Skeletal muscle tissue (tissue), 4 donors: ENCODE results near the gene ZNF630. TPM values are rescaled to one million over a fixed set of nuclear protein-coding genes. Genes with fewer than 3 reads are reported as not detected.
A peak's percentile ranks its signal among the peaks of the same experiment; 100 is the strongest.
"Not testable (repeated sequence)": the region's sequence is repeated elsewhere in the genome, so short reads cannot be mapped to it uniquely, and the experiment has no call there.

Source experiments
- H3K27ac ChIP-seq: one replicate; pipeline ENCODE4 v1.7.0; 2013; ENCODE audit warnings: mild to moderate bottlenecking, low read depth, low read length, inconsistent platforms
- H3K27me3 ChIP-seq, 3 donors: one replicate each; pipeline ENCODE4 v1.7.0; 2013; ENCODE audit warnings: low read length in 3 of 3; ENCODE audit not compliant: control insufficient read depth in 3 of 3, insufficient read depth in 3 of 3
- H3K36me3 ChIP-seq, 3 donors: one replicate each; pipeline ENCODE4 v1.7.0; 2013; ENCODE audit warnings: low read length in 3 of 3; ENCODE audit not compliant: control insufficient read depth in 3 of 3, insufficient read depth in 3 of 3
- H3K4me1 ChIP-seq, 3 donors: one replicate each; pipeline ENCODE4 v1.7.0; 2013; ENCODE audit warnings: low read length in 3 of 3, mild to moderate bottlenecking in 3 of 3; ENCODE audit not compliant: control insufficient read depth in 3 of 3, insufficient read depth in 3 of 3
- H3K4me3 ChIP-seq, 3 donors: one replicate each; pipeline ENCODE4 v1.7.0; 2013; ENCODE audit warnings: low read length in 3 of 3
- H3K9ac ChIP-seq, 3 donors: one replicate each; pipeline ENCODE4 v1.7.0; 2013; ENCODE audit warnings: low read length in 3 of 3, mild to moderate bottlenecking in 3 of 3, moderate library complexity in 2 of 3, low read depth in 1 of 3
- H3K9me3 ChIP-seq, 3 donors: one replicate each; pipeline ENCODE4 v1.7.0; 2013; ENCODE audit warnings: low read length in 3 of 3; ENCODE audit not compliant: control insufficient read depth in 3 of 3
- total RNA-seq: library from RNA; depleted of rRNA; stranded (reverse); fragments of >200 nt; gene quantifications from one replicate; pipeline ENCODE4 v1.2.3, GENCODE V29; 2014
- donor health status: Osteomylitis.

Gene ZNF630
- total RNA-seq, 1 donor from 2014 or later = 2.1 TPM

DNA sequence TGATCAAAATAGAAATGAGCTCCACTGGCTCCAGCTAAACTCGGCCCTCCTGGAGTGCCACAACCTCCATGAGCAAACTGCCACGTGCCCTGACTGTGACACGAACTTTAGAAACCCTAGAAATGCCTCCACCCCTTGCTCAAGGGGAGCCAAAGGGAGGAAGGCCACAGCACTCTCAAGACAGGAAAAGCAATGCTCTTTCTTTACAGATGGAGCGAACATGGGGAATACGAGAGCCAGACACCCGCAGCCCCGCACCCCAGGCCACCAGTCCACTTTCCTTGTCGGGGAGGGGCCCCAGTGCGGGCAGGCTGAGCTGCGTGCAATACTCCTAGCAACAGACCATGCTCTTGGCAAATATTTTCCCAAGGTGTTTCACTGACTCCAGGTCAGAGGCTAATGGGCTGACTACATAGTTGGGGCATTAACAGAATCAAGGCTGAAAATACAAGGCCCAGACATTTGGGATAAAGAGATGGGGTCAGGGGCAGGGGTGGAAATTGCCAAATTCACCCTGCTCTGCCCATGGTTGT lies 40.7 kb downstream of the ZNF630 start:
- H3K4me1 ChIP-seq, H3K4me3 ChIP-seq, H3K9me3 ChIP-seq, H3K36me3 ChIP-seq, H3K27ac ChIP-seq, H3K27me3 ChIP-seq, H3K9ac ChIP-seq: not testable (repeated sequence)

DNA sequence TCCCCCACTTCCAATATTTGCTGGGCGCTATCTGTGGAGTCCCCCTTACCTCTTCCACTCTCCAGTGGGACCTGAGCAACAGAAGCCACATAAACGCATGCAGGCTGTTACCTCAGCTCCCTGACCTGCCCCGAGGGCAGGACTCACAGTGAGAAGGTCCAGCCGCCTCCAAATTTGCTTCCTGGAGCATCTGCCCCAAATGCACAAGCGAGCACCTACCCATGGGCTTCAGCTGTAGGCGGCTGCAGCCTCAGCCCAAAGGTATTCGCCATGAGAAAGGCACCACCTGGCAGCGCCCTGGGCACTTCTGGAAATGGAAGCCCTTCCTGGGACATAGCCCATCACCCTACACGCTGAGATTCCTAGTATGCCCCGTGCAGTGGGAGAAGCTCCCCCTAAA lies 41.2 kb downstream of the ZNF630 start:
- Histone ChIP-seq H3K4me1 (peaks cover 0 to 5% (median 2%) of the 10 kb centered on the region in 3 donors), H3K36me3 (no peaks in the 10 kb centered on the region), H3K9me3 (no peaks in the 10 kb centered on the region), H3K27me3 (no peaks in the 10 kb centered on the region), H3K9ac (no peak overlapping the region), H3K4me3 (no peak overlapping the region), H3K27ac (no peak overlapping the region)

DNA sequence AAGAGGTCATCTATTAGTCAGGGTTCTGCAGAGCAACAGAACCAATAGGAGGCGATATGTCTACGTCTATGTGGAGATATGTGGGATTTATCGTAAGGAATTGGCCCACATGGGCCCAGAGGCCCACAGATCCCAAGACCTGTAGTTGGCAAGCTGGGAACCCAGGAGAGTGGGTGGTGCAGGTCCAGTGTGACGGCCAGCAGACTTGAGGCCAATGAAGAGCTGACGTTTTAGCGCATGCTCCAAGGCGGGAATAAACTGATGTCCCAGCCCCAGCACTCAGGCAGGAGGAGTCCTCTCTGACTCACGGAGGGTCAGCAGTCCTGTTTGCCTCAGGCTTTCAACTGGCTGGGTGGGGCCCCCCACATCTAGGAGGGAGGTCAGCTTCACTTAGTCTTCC lies 43.3 kb downstream of the ZNF630 start:
- Histone ChIP-seq H3K27me3 (no peaks in the 10 kb centered on the region), H3K4me3 (no peak overlapping the region), H3K36me3 (no peaks in the 10 kb centered on the region), H3K27ac (no peak overlapping the region), H3K9ac (no peak overlapping the region), H3K4me1 (peaks cover 0 to 5% (median 2%) of the 10 kb centered on the region in 3 donors), H3K9me3 (no peaks in the 10 kb centered on the region)

DNA sequence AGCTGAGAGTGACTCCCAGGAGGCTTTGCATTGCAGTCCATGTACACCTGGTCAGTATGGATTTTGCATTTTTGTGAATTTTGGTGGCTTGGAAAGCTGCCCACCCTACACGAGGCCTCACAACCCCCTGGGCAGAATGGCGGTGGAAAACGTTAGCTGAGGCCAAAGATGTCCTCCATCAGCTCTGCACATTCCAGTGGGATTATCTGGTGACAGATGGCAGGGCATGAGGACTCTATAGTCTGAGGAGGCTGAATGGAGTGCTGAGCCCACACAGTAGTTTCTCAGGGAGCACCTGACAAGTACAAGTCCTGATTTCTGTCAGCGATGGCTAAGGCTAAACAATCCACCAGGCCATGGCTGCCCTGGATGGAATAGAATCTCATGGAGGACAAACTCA lies 43.9 kb downstream of the ZNF630 start:
- not testable (repeated sequence) for H3K27ac ChIP-seq, H3K4me1 ChIP-seq, H3K9ac ChIP-seq, H3K36me3 ChIP-seq, H3K27me3 ChIP-seq, H3K9me3 ChIP-seq, H3K4me3 ChIP-seq

DNA sequence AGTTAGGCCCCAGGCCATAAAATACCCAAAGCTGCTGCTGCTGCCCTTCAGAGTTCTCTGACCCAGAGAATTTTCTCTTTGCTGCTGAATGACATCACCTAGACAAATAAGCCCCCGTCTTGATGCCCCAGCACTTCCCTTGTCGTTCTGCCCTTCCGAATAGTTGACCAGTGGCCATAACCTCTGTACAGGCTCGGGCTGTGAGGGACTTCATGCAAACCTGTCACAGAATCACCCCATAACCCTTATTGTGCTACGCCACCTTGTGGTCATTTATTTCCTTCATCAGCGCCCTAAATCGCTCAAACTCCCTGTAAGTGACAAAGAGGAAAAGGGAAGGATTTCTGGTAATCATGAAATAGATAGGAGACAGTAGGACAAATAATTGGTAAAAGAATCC lies 45.9 kb downstream of the ZNF630 start:
- H3K9me3 ChIP-seq = no peaks in the 10 kb centered on the region
- H3K36me3 ChIP-seq = no peaks in the 10 kb centered on the region
- H3K9ac ChIP-seq = no peak overlapping the region
- H3K4me3 ChIP-seq = no peak overlapping the region
- no peak overlapping the region for H3K27ac ChIP-seq
- no peaks in the 10 kb centered on the region for H3K27me3 ChIP-seq
- H3K4me1 ChIP-seq = peaks cover 0 to 5% (median 2%) of the 10 kb centered on the region in 3 donors

DNA sequence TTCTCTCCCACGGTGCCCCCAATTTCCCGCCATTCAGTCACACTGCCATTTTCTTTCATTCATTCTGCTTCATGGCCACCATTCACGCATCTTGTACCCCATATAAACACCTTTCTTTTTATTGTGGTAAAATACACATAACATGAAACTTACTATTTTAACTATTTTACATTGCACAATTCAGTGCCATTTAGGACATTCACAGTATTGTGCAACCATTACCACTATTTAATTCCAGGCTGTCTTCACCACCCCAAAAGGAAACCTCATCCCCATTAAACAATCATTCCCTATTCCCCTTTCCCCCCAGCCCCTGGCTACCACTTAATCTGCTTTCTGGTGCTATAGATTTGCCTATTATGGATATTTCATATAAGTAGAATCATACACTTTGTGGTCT lies 48.7 kb downstream of the ZNF630 start:
- H3K4me1 ChIP-seq = peaks cover 0 to 5% (median 2%) of the 10 kb centered on the region in 3 donors
- no peak overlapping the region for H3K27ac ChIP-seq
- H3K9me3 ChIP-seq = no peaks in the 10 kb centered on the region
- no peak overlapping the region for H3K9ac ChIP-seq
- no peaks in the 10 kb centered on the region for H3K27me3 ChIP-seq
- H3K36me3 ChIP-seq = no peaks in the 10 kb centered on the region
- H3K4me3 ChIP-seq = no peak overlapping the region

DNA sequence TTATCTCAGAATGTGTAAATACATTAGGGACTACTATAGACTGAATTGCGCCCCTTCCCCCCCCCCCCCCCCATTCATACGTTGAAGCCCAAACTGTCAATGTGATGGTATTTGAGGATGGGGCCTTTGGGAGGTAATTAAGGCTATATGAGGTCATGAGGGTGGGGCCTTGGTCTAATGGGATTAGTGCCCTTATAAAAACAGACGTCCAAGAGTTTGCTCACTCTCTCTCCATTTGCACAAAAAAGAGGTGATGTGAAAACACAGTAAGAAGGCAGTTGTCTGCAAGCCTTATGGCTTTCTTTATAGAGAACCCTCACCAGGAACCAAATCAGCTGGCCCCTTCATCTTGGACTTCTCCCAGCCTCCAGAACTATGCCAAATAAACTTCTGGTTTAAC lies 49.3 kb downstream of the ZNF630 start:
- no peaks in the 10 kb centered on the region for H3K27me3 ChIP-seq
- peak overlapping the region in 2 of 3 donors; percentile 74 to 86 for H3K4me3 ChIP-seq

DNA sequence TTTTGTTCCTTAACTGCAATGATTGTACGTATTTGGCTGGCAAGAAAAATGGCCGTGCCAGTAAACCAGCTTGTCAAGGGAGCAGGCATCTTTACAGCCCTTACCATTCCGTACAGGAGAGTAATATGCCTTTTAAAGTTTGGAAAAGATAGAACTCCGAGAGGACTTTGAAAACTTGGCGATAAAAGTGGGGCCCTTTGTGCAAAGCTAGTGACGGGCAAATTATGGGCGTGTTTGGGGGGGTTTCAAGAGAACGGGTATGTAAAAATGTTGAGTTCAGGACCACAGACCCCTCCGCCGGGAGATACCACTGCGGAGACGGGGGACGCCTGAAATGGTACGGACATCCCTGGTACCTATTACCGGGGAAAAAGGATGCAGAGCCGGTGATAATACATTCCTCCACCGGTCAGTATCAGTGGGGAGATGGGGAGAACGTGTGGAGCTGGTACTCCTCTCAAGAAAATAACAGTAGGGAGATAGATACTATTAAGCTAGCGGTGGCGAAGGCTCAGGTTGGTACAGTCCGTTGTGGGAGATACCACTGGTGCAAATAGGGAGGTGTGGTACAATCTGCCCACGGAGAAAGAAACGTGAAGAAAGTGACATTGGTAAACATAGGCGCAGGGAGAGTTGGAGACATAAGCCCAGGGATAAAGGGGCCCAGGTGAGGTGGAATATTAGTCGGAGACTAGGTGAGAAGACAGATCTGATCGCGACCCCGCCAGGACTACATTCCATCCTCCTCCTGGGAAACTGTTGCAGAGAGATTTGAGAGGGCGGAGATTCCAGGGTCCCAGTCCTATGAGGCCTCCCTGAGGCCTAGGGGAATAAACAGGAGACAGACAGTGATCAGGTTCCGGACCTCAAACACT lies 50.2 kb downstream of the ZNF630 start:
- Histone ChIP-seq H3K27me3 (no peaks in the 10 kb centered on the region), H3K27ac (peak overlapping the region; percentile 86), H3K9ac (peak overlapping the region; percentile 77 to 88 (median 85)), H3K9me3 (no peaks in the 10 kb centered on the region), H3K4me1 (peaks cover 0 to 5% (median 0%) of the 10 kb centered on the region in 3 donors), H3K36me3 (no peaks in the 10 kb centered on the region), H3K4me3 (peak overlapping the region; percentile 74 to 95 (median 86))

More for the DNA sequence above, 49.3 kb downstream of the ZNF630 start:
- Histone ChIP-seq H3K4me1 (peaks cover 0 to 5% (median 2%) of the 10 kb centered on the region in 3 donors), H3K9me3 (no peaks in the 10 kb centered on the region), H3K9ac (no peak overlapping the region), H3K27ac (no peak overlapping the region), H3K36me3 (no peaks in the 10 kb centered on the region)

DNA sequence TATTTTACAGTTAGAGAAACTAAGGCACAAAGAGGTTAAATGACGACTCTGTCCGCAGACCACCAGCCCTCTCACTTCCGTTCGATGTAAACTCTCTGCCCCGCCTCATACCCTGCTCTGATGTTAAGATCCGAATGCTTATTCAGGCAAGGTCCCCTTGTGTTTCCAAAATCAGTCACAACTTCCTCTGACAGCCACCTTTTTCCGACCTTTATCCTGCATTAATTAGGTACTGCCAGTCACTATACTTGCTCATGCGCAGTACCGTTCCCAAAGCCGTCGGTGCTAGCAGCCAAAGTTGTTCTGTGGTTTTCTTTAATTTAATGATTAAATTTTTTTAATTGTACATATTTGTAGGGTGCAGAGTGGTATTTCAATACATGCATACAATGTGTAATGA lies 51.0 kb downstream of the ZNF630 start:
- not testable (repeated sequence) for H3K27ac ChIP-seq, H3K9me3 ChIP-seq, H3K9ac ChIP-seq, H3K4me1 ChIP-seq, H3K36me3 ChIP-seq, H3K27me3 ChIP-seq
- H3K4me3 ChIP-seq = peak overlapping the region in 2 of 3 donors; percentile 86 to 95

DNA sequence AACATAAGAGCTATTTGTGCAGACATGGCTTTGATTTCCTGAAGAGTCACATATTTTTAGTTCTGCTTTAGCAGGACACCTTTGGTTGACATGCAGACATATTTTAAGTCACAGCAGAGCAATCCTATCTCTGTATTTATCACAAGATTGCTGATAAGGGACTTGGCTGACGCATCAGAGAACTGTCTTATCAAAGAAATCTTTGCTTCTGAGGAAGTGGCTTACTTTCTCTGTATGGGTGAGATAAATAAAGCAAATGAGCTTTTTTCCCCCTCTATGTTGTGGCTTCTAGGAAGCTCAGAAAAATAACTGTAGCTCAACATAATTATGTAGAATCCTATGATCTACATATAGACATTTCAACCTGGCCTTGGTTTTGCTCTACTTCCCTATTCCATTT lies 51.5 kb downstream of the ZNF630 start:
- not testable (repeated sequence) for H3K36me3 ChIP-seq, H3K9ac ChIP-seq, H3K27ac ChIP-seq, H3K4me3 ChIP-seq, H3K4me1 ChIP-seq, H3K9me3 ChIP-seq, H3K27me3 ChIP-seq
